ENCODE measurements around the gene CENPL.

The CENPL gene

GRCh38 chr1:173852105-173852504, 27.4 kb upstream of the CENPL start:
- TF ChIP-seq TAF1 (IDR thresholded peaks at IDR 0.05; ENCODE audit: borderline replicate concordance, insufficient read depth, low read length) (no peak), REST (IDR thresholded peaks at IDR 0.05; ENCODE audit: insufficient read depth in 1 of 2, low read depth in 2 of 2, low read length in 2 of 2) (no peak), FOXP2 (optimal IDR thresholded peaks at IDR 0.05; ENCODE audit: borderline replicate concordance, extremely low read depth, extremely low read length, insufficient read depth) (no peak), SIN3A (IDR thresholded peaks at IDR 0.05; ENCODE audit: borderline replicate concordance, insufficient read depth, low read length) (no peak), POLR2AphosphoS5 (IDR thresholded peaks at IDR 0.05; ENCODE audit: low read depth, low read length) (no peak)

- TF ChIP-seq POLR2AphosphoS5 (IDR thresholded peaks at IDR 0.05; ENCODE audit: low read depth, low read length): no peak
- no peak for TF ChIP-seq TAF1 (IDR thresholded peaks at IDR 0.05; ENCODE audit: borderline replicate concordance, insufficient read depth, low read length)
- TF ChIP-seq FOXP2 (optimal IDR thresholded peaks at IDR 0.05; ENCODE audit: borderline replicate concordance, extremely low read depth, extremely low read length, insufficient read depth): no peak
- no peak for TF ChIP-seq REST (IDR thresholded peaks at IDR 0.05; ENCODE audit: insufficient read depth in 1 of 2, low read depth in 2 of 2, low read length in 2 of 2)
- no peak for TF ChIP-seq SIN3A (IDR thresholded peaks at IDR 0.05; ENCODE audit: borderline replicate concordance, insufficient read depth, low read length)
Observed at GRCh38 chr1:173832748-173833147, 8.1 kb upstream of the CENPL start.

- TF ChIP-seq FOXP2 (optimal IDR thresholded peaks at IDR 0.05; ENCODE audit: borderline replicate concordance, extremely low read depth, extremely low read length, insufficient read depth): no peak
- TF ChIP-seq TAF1 (IDR thresholded peaks at IDR 0.05; ENCODE audit: borderline replicate concordance, insufficient read depth, low read length): no peak
- TF ChIP-seq REST (IDR thresholded peaks at IDR 0.05; ENCODE audit: insufficient read depth in 1 of 2, low read depth in 2 of 2, low read length in 2 of 2): no peak
- no peak for TF ChIP-seq SIN3A (IDR thresholded peaks at IDR 0.05; ENCODE audit: borderline replicate concordance, insufficient read depth, low read length)
- TF ChIP-seq POLR2AphosphoS5 (IDR thresholded peaks at IDR 0.05; ENCODE audit: low read depth, low read length): no peak
Observed at GRCh38 chr1:173827611-173828010, 2.9 kb upstream of the CENPL start.

- peak; percentile 66 for TF ChIP-seq POLR2AphosphoS5 (IDR thresholded peaks at IDR 0.05; ENCODE audit: low read depth, low read length)
- peak; percentile 41; the same call in 1 of the 2 replicates for TF ChIP-seq SIN3A (IDR thresholded peaks at IDR 0.05; ENCODE audit: borderline replicate concordance, insufficient read depth, low read length)
- TF ChIP-seq FOXP2 (optimal IDR thresholded peaks at IDR 0.05; ENCODE audit: borderline replicate concordance, extremely low read depth, extremely low read length, insufficient read depth): no peak
- TF ChIP-seq TAF1 (IDR thresholded peaks at IDR 0.05; ENCODE audit: borderline replicate concordance, insufficient read depth, low read length): peak; percentile 10; the same call in 1 of the 2 replicates
Observed at GRCh38 chr1:173823781-173824314, 835 bp downstream of the CENPL start.

GRCh38 chr1:173821680-173822079, 3.0 kb downstream of the CENPL start:
- no peak for TF ChIP-seq POLR2AphosphoS5 (IDR thresholded peaks at IDR 0.05; ENCODE audit: low read depth, low read length)
- TF ChIP-seq REST (IDR thresholded peaks at IDR 0.05; ENCODE audit: insufficient read depth in 1 of 2, low read depth in 2 of 2, low read length in 2 of 2): no peak
- TF ChIP-seq FOXP2 (optimal IDR thresholded peaks at IDR 0.05; ENCODE audit: borderline replicate concordance, extremely low read depth, extremely low read length, insufficient read depth): no peak
- TF ChIP-seq TAF1 (IDR thresholded peaks at IDR 0.05; ENCODE audit: borderline replicate concordance, insufficient read depth, low read length): no peak
- TF ChIP-seq SIN3A (IDR thresholded peaks at IDR 0.05; ENCODE audit: borderline replicate concordance, insufficient read depth, low read length): no peak
